HCT116 (cell line): Measurements from ENCODE around the gene DNPH1. TPM values are rescaled to one million over a fixed set of nuclear protein-coding genes. Genes with fewer than 3 reads are reported as not detected.

Source experiments
- ATAC-seq: fragments of 200-7000 bp; cut with Tn5 transposase; 2 replicates; pipeline ENCODE4 v1.9.1; 2020; ENCODE audit warnings: mild to moderate bottlenecking, moderate library complexity
- BruUV-seq: library from RNA; stranded (reverse); fragments of 400-500 nt; replicated peaks from 2 replicates; lab custom pipeline; 2021; lab: Mats Ljungman, UMichigan
- CTCF ChIA-PET: fragments of 300-600 bp; sonication (Branson Sonifier 250); formaldehyde crosslinking; loops from one replicate; lab custom pipeline; 2021; ENCODE audit warnings: antibody characterized with exemption; lab: Charles Lee
- POLR2A ChIA-PET: fragments of 300-600, 350-600 bp; sonication (Branson Sonifier 250); formaldehyde crosslinking; loops from one replicate; lab custom pipeline; 2021; ENCODE audit warnings: antibody characterized with exemption; lab: Charles Lee
- RAD21 ChIA-PET, 2 experiments: fragments of 300-600 bp; sonication (Branson Sonifier 250); formaldehyde crosslinking; loops; one replicate each; lab custom pipeline; 2023; ENCODE audit warnings: low total read pairs in 2 of 2; ENCODE audit not compliant: uncharacterized antibody in 2 of 2, unreplicated experiment in 2 of 2, low non-redundant PET in 1 of 2; lab: Charles Lee
- DNase-seq: peaks from one replicate; pipeline ENCODE4 v3.0.0-alpha.2; 2010; ENCODE audit warnings: low read depth, low spot score
- H2AFZ ChIP-seq: fragments of 200-600 bp; shearing (Covaris generic), sonication (generic); 2 replicates; pipeline ENCODE4 v1.6.1; 2017; ENCODE audit warnings: low read depth, mixed run types, mixed read lengths, antibody characterized with exemption, low read length; ENCODE audit not compliant: poor library complexity, severe bottlenecking
- H3K27ac ChIP-seq: 2 replicates; pipeline ENCODE4 v1.5.1; 2012; ENCODE audit warnings: low read depth, low read length
- H3K27me3 ChIP-seq: fragments of 200-600 bp; sonication (generic); 2 replicates; pipeline ENCODE4 v1.6.1; 2016; ENCODE audit warnings: mixed run types, low read length, mixed read lengths; ENCODE audit not compliant: insufficient read depth
- H3K36me3 ChIP-seq, 2 experiments: fragments of 200-500 bp in 1 of 2; fragments of 200-600 bp in 1 of 2; sonication (Bioruptor generic) in 1 of 2; sonication (generic) in 1 of 2; 2 replicates each; pipeline versions ENCODE4 v1.5.1 to v1.6.1; 2014 to 2016; ENCODE audit warnings: low read length in 2 of 2, inconsistent platforms in 1 of 2, mixed read lengths in 1 of 2, mixed run types in 1 of 2; ENCODE audit not compliant: insufficient read depth in 2 of 2, control insufficient read depth in 1 of 2
- H3K4me1 ChIP-seq, 2 experiments: fragments of 200-600 bp in 1 of 2; sonication (generic) in 1 of 2; 2 replicates each; pipeline versions ENCODE4 v1.5.1 to v1.6.1; 2012 to 2017; ENCODE audit warnings: low read length in 2 of 2, inconsistent platforms in 1 of 2, mild to moderate bottlenecking in 1 of 2, mixed read lengths in 1 of 2, mixed run types in 1 of 2, moderate library complexity in 1 of 2; ENCODE audit not compliant: insufficient read depth in 2 of 2, control insufficient read depth in 1 of 2
- H3K4me2 ChIP-seq: fragments of 200-600 bp; sonication (generic); 2 replicates; pipeline ENCODE4 v1.6.1; 2017; ENCODE audit warnings: mixed run types, low read length, mixed read lengths
- H3K4me3 ChIP-seq, 2 experiments: fragments of 200-600 bp in 1 of 2; sonication (generic) in 1 of 2; replicated peaks in 1 of 2; 2 replicates each; pipeline ENCODE4 v1.5.1; 2011 to 2016; ENCODE audit warnings: low read length in 2 of 2, control low read depth in 1 of 2, low read depth in 1 of 2, mild to moderate bottlenecking in 1 of 2, mixed read lengths in 1 of 2, mixed run types in 1 of 2
- H3K79me2 ChIP-seq: fragments of 200-600 bp; sonication (generic); 2 replicates; pipeline ENCODE4 v1.6.1; 2017; ENCODE audit warnings: mild to moderate bottlenecking, mixed run types, low read length, moderate library complexity, mixed read lengths; ENCODE audit not compliant: insufficient read depth
- H3K9ac ChIP-seq: fragments of 200-600 bp; sonication (generic); 2 replicates; pipeline ENCODE4 v1.6.1; 2016; ENCODE audit warnings: low read length, mixed read lengths
- H3K9me2 ChIP-seq: fragments of 200-600 bp; sonication (generic), shearing (Covaris generic); 2 replicates; pipeline ENCODE4 v1.6.1; 2017; ENCODE audit warnings: mixed run types, mild to moderate bottlenecking, moderate library complexity; ENCODE audit not compliant: insufficient read depth
- H3K9me3 ChIP-seq, 2 experiments: fragments of 200-500 bp in 1 of 2; fragments of 200-600 bp in 1 of 2; sonication (Bioruptor generic) in 1 of 2; sonication (generic) in 1 of 2; 2 replicates each; pipeline ENCODE4 v1.6.1; 2014 to 2017; ENCODE audit warnings: low read length in 2 of 2, mixed read lengths in 2 of 2, inconsistent platforms in 1 of 2, low read depth in 1 of 2, mild to moderate bottlenecking in 1 of 2, mixed run types in 1 of 2, moderate library complexity in 1 of 2; ENCODE audit not compliant: control insufficient read depth in 1 of 2, insufficient read depth in 1 of 2
- H4K20me1 ChIP-seq: fragments of 200-600 bp; sonication (generic), shearing (Covaris generic); 2 replicates; pipeline ENCODE4 v1.6.1; 2017; ENCODE audit warnings: mixed run types, mild to moderate bottlenecking, moderate library complexity; ENCODE audit not compliant: insufficient read depth
- POLR2AphosphoS5 ChIP-seq: IDR thresholded peaks from 2 replicates; pipeline ENCODE4 v1.6.1; 2011; ENCODE audit warnings: mild to moderate bottlenecking, low read depth, low read length, moderate library complexity
- ZNF274 ChIP-seq: fragments of 200-500 bp; sonication (Bioruptor generic); IDR thresholded peaks from 2 replicates; pipeline ENCODE4 v1.6.1; 2014; ENCODE audit warnings: mild to moderate bottlenecking, low read depth, low read length, inconsistent platforms
- intact Hi-C: fragments of 100-400 bp; cut with micrococcal nuclease; formaldehyde crosslinking; loops from 2 replicates; pipeline ENCODE4 v1.10.0; 2022
- total RNA-seq: library from RNA; stranded (reverse); gene quantifications from one replicate; pipeline ENCODE4 v1.2.1, GENCODE V29; 2021; ENCODE audit not compliant: unreplicated experiment
- TF ChIP-seq, protein P1 (sequence below): IDR thresholded peaks from 2 replicates; pipeline ENCODE4 v1.6.1; 2012; ENCODE audit warnings: low read depth

The DNPH1 gene
- total RNA-seq, 1 experiment from 2014 or later = 117 TPM

DNA sequence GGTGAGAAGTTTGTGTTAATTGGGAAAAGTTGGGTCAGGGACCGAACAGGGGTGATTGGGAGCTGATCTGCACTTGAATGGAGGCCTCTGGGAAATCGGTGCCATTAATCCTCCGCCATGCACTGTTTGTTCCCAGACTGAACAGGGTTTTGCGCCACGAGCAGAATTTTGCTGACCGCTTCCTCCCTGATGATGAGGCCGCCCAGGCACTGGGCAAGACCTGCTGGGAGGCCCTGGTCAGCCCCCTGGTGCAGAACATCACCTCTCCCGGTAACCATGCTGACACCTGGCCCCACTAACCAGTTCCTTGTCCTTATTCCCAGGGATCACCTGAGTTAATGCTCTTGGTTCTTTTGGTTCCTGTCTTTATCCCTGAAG lies 25.6 kb downstream of the DNPH1 start:
- ATAC-seq = no peak
- intact Hi-C loops = no loop called here

More for the DNA sequence above, 25.6 kb downstream of the DNPH1 start:
- Histone ChIP-seq H3K4me2 (no peak overlapping the region), H3K4me1 (no peaks in the 10 kb centered on the region), H3K36me3 (no peaks in the 10 kb centered on the region; a peak in 1 of 4 replicates), H3K27me3 (no peaks in the 10 kb centered on the region), H3K9me2 (no peaks in the 10 kb centered on the region), H3K9ac (no peak overlapping the region), H2AFZ (no peak overlapping the region), H3K79me2 (no peaks in the 10 kb centered on the region), H4K20me1 (no peaks in the 10 kb centered on the region), H3K27ac (no peak overlapping the region), H3K9me3 (no peaks in the 10 kb centered on the region), H3K4me3 (no peak overlapping the region)
- TF ChIP-seq, protein P1, sequence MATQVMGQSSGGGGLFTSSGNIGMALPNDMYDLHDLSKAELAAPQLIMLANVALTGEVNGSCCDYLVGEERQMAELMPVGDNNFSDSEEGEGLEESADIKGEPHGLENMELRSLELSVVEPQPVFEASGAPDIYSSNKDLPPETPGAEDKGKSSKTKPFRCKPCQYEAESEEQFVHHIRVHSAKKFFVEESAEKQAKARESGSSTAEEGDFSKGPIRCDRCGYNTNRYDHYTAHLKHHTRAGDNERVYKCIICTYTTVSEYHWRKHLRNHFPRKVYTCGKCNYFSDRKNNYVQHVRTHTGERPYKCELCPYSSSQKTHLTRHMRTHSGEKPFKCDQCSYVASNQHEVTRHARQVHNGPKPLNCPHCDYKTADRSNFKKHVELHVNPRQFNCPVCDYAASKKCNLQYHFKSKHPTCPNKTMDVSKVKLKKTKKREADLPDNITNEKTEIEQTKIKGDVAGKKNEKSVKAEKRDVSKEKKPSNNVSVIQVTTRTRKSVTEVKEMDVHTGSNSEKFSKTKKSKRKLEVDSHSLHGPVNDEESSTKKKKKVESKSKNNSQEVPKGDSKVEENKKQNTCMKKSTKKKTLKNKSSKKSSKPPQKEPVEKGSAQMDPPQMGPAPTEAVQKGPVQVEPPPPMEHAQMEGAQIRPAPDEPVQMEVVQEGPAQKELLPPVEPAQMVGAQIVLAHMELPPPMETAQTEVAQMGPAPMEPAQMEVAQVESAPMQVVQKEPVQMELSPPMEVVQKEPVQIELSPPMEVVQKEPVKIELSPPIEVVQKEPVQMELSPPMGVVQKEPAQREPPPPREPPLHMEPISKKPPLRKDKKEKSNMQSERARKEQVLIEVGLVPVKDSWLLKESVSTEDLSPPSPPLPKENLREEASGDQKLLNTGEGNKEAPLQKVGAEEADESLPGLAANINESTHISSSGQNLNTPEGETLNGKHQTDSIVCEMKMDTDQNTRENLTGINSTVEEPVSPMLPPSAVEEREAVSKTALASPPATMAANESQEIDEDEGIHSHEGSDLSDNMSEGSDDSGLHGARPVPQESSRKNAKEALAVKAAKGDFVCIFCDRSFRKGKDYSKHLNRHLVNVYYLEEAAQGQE = no peak
- TF ChIP-seq ZNF274 (no peak), POLR2AphosphoS5 (no peak)
- BruUV-seq = TSS peak; percentile 7
- POLR2A ChIA-PET = no interaction called here
- RAD21 ChIA-PET = no interaction called here
- CTCF ChIA-PET = no interaction called here
- DNase-seq = no peak
